Inflammatory macrophage (primary cell): Measurements from ENCODE around the gene ALDH2.
A peak's percentile ranks its signal among the peaks of the same experiment; 100 is the strongest.
"Not testable (repeated sequence)": the region's sequence is repeated elsewhere in the genome, so short reads cannot be mapped to it uniquely, and the experiment has no call there.

ENCODE experiments used
- DNase-seq, 2 donors: peaks; one replicate each; pipeline ENCODE4 v3.0.0-alpha.2; 2020 to 2022
- total RNA-seq, 18 experiments: gene quantifications; one replicate each; lab custom pipeline; 2026; ENCODE audit warnings: mixed read lengths in 6 of 18, inconsistent platforms in 2 of 18; lab: John Stamatoyannopoulos, UW

The ALDH2 gene
- 37.6 to 166 (median 68.7) reads per million in 18 experiments for total RNA-seq

- DNase-seq = peak; percentile 49 to 52
Observed at GRCh38 chr12:111766608-111767361, at the start of gene ALDH2. ALDH2 (plus strand) TSS chr12:111766933; CDS start chr12:111766983, 50 bp downstream.

GRCh38 chr12:111719316-111719715 is 47.4 kb upstream of the ALDH2 start:
- not testable (repeated sequence) for DNase-seq

- no peak for DNase-seq
Observed at GRCh38 chr12:111720457-111720856, 46.3 kb upstream of the ALDH2 start.

GRCh38 chr12:111723646-111724360 is 42.9 kb upstream of the ALDH2 start:
- not testable (repeated sequence) for DNase-seq

DNA sequence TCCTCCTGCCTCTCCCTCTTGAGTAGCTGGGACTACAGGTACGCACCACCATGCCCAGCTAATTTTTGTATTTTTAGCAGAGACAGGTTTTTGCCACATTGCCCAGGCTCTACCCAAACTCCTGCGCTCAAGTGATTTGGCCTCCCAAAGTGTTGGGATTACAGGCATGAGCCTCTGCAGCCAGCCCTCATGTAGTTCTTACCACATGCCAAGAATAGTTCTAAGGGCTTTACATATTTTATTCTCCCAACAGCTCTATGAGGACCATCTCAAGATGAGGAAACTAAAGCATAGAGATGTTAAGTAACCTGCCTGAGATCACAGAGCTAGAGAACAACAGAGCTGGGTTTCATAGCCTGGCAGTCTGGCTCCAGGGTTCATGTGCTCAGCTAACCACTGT is 37.9 kb upstream of the ALDH2 start:
- DNase-seq = no peak

- DNase-seq = no peak
Observed at GRCh38 chr12:111730420-111730819, 36.3 kb upstream of the ALDH2 start.

DNA sequence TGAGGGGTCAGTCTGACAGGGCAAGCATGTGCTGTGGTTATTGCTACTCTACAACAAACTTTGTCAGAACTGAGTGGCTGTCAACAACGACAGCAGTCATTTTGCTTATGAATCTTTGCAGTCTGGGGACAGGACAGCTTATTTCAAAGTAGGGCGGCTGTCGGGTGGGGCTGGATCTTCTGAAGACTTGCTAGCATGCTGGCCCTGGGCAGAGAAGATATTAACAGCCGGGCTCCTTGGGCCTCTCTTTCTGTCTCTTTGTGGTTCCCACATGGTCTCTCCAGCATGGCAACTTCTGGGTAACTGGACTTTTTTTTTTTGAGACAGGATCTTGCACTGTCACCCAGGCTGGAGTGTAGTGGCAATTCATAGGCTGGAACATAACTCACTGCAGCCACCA is 33.9 kb upstream of the ALDH2 start:
- DNase-seq = no peak

DNA sequence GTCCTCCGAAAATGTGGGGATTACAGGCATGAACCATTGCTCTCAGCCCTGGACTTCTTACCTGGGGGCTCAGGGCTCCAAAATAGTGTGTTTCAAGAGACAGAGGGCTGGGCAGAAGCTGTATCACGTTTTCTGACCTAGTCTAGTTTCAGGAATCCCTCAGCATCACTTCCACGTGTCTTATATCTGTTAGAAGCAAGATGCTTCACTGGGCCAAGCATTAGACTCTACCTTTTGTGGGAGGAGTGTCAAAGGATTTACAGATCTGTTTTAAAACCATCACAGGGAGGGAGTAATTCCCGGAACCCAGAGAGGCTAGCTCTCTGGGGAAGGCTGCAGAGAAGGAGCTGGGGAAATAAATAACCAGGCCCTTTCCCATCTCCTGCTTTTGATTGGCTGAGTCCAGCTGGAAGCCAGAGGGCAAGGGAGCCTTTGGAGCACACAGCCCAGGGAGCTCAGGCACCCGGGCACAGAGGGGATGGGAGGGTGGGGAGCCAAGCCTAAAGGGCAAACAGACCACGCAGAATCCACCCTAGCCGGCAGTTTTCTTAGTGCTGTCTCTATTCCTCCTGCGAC is 33.3 kb upstream of the ALDH2 start:
- DNase-seq = no peak

DNA sequence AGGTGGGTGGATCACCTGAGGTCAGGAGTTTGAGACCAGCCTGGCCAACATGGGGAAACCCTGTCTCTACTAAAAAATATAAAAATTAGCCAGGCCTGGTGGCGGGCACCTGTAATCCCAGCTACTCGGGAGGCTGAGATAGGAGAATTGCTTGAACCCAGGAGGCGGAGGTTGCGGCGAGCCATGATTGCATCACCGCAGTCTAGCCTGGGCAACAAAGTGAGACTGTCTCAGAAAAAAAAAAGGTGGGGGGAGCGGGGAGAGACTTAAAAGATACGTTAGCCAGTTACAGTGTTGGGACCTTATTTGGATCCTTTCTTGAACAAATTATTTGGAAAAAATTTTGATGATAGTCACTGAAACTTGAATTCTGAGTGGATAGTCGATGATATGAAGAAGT is 27.2 kb upstream of the ALDH2 start:
- not testable (repeated sequence) for DNase-seq

DNA sequence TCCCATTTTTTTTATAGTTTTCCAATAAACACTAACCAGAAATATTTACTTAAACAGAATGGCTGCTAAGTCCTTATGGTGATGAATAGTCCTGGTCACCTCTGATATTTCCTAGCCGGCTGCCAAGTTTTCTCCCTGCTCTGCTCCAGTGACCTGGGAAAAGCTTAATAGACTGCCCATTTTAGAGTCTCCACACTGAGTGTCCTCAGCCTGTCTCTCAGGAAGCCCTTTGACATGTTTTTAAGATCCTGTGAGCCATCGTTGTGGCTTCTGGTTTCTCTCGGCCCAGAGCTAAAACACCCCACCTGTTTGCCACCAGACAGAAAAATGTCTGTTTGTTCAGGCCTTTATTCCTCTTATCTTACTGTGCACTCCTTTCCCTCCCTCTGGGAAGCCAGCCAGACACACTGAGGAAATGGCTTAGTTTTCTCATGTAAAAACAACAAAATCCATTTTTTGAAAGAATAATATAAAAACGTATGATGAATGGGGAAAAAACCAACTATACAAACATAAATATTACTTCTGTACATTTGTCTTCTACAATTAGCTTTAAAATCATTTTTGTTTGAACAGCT is 25.4 kb upstream of the ALDH2 start:
- no peak for DNase-seq

DNA sequence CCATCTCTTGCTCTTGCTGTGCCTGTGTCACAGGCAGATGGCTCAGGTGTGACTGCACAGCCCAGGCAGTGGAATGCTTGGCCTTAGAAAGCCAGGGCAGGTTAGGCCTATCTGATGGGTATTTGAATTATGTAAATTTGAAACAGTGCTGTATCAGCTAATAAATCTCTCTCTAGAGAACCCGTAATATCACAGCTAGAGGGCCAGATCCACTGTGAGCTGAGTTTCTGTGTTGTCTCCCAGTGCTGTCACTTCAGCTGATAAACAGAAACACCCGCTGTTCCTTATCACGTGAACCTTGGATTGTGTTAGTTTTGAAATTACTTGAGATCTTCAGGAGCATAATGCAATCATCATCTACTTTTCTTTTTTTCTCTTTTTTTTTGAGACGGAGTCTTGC is 21.5 kb upstream of the ALDH2 start:
- no peak for DNase-seq

GRCh38 chr12:111747333-111747732 is 19.4 kb upstream of the ALDH2 start:
- DNase-seq = no peak

DNA sequence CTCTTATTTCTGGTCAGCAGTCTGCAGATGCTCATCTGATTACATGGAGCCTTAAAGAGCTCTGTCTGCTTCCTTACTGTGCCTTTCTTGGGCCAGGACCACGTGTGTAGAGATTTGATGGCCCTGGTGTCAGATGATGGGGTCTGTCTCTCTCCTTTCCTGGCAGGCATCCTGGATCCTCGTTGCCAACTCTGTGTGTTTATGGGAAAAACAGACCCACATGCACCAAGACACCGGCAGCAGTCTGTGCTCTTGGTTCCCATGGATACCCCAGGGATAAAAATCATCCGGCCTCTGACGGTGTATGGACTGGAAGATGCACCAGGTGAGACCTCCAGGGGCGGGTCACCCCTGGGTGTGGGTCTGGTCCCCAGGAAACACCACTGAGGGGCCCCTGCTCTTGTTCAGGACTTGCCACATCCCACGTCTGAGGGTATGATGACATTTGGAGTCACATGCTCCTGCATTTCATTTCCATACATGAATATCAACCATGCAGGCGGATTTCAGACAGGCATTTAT is 18.5 kb upstream of the ALDH2 start:
- no peak for DNase-seq

- DNase-seq = no peak
Observed at GRCh38 chr12:111748867-111749266, 17.9 kb upstream of the ALDH2 start.

DNA sequence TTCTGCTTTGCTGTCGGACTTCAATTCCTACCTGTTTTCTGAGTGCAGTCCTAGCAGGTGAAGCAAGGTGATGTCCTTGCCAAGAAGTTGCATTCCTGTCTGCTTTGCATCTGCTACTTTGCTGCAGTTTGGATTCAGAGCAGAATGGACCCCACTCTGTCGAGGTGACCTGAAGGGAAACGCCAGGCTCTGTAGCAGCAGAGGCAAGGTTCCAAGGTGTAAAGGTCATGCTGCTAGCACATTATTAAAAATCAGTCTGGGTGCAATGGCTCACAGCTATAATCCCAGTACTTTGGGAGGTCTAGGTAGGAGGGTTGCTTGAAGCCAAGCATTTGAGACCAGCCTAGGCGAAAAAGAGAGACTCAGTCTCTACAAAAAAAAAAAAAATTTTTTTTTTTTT is 17.3 kb upstream of the ALDH2 start:
- no peak for DNase-seq

DNA sequence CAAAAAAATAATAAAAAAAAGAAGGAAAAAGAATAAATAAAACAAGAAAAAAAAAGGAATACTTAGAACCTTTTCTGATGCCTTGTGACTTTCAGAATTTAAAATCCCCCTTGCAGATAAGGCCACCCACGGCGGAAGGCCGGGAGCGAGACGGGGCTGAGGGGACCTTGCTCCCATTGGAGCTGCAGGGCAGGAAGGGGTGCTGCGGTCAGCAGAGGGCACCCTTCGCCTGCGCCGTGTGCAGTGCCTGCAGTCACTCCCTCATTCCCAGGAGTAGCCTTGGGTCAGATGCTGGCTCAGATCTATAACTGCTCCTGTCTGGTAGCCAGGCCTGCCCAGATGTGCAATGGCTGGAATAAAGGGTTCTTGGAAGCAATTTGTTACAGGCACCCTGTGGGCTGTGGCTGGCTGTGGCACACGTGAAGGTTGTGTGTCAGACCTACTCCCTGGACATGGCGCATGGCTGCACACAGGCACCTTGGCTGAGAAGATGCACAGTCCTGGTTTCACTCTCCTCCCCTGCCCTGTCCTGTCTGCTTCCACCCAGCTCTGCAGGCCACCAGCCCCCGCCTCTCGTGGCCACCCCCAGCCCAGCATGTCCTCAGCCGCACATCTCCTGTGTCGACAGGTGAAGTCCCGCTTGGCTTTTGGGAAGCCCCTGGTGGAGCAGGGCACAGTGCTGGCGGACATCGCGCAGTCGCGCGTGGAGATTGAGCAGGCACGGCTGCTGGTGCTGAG is 13.4 kb upstream of the ALDH2 start:
- peak; percentile 51 to 58 for DNase-seq

DNA sequence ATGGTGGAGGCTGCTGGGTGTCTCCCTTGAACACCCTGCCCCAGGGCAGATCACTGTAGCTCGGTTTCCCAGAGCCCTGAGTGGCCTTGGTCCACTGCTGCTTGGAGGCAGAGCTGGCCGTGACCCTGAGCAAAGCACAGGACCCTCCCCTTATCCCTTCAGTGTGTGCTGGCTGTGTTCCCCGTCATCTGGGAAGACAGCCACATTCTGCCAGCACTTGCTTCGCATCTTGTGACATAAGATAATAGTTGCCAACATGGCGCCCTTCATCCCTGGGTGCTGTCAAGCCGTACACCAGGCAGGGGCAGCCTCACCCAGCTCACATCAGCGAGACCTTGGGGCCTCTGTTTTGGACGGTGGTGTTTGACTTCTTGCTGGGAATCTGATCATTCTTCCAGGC is 12.1 kb upstream of the ALDH2 start:
- DNase-seq = no peak

DNA sequence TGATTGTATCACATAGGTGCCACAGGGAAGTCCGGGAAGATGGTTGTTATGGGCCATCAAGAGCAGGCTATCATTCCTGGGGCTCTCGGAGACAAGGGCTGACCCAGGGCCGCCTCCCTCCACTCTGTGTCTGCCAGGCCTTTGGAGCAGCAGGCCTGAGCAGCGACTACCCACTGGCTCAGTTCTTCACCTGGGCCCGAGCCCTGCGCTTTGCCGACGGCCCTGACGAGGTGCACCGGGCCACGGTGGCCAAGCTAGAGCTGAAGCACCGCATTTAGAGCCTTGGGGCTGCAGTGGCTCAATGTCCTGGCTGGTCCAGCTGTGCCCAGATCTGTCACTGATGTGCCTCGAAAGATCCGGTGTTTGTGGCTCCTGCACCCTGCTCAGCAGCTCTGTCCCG is 10.5 kb upstream of the ALDH2 start:
- DNase-seq = no peak

DNA sequence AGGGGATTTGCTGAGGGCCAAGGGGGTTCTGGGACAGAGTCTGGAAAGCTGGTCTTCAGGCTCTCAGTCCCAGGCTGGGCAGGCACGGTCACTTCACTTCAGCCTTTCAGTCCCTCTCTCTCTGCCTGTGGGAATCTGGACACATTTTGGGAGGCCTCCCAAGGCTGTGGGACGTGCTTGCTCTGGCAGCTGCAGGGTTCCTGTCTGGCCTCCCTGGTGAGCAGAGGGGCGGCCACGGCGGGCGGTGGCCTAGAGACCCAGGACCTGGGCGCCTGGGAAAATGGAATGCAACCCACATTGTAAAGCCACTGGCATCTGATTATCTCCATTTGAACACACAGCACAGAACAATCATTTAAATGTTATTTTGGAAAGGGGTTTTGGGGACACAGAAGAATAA is 10.1 kb upstream of the ALDH2 start:
- DNase-seq = no peak

- peak; percentile 67 to 72 for DNase-seq
Observed at GRCh38 chr12:111757361-111758119, 9.2 kb upstream of the ALDH2 start.

GRCh38 chr12:111758120-111758561 is 8.6 kb upstream of the ALDH2 start:
- no peak for DNase-seq

- DNase-seq = no peak
Observed at GRCh38 chr12:111759271-111759670, 7.5 kb upstream of the ALDH2 start.
